HG02642 (cell line): Measurements from ENCODE around the gene VCP.
A peak's percentile ranks its signal among the peaks of the same experiment; 100 is the strongest.

Source experiments
- ATAC-seq: cut with Tn5 transposase; IDR thresholded peaks from one replicate; pipeline ENCODE4 v1.9.1; 2021; ENCODE audit warnings: mild to moderate bottlenecking; ENCODE audit not compliant: unreplicated experiment, poor library complexity

Gene VCP

DNA sequence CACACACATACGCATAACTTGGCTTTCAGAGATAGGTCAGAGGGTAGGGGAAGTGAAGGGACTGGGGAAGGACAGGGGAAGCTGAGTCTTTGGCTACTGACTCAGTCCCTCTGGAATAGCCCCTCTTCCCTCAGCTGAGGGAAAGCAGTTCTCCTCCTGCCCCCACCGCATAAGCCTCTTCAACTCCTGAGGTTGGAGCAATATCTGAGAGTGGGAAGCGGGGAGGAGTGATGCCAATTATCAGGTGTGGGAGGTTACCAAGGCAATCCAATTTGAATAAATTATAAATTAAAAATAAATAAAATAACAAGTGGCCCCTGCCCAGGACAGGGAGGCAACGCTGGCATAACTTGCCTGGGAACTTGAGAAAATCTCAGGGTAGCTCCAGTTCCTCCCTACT lies 32.2 kb upstream of the VCP start:
- ATAC-seq = no peak

DNA sequence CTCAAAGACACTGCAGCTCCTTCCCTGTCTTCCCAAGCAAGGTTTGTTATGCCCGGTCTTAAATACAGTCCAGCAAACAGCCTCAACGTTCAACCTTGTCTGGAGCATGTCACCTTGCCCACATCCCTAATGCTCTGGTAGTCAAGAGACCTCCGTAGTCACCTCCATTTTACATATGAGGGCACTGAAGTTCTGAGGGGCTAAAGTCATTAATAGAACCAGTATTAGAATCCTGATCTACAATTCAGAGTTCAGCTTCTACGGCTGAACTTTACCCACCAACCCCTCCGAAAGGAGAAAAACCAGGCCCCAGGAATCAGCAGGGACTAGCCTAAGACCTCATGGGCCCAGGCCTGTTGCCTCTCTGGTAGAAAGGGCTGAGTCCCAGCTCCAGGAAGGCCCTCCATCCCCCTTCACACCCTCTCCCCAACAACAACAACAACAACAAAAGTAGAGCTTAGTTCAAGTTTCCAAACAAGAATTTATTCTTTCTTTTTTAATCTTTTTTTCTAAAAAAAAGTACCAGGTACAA lies 31.3 kb upstream of the VCP start:
- ATAC-seq = no peak

DNA sequence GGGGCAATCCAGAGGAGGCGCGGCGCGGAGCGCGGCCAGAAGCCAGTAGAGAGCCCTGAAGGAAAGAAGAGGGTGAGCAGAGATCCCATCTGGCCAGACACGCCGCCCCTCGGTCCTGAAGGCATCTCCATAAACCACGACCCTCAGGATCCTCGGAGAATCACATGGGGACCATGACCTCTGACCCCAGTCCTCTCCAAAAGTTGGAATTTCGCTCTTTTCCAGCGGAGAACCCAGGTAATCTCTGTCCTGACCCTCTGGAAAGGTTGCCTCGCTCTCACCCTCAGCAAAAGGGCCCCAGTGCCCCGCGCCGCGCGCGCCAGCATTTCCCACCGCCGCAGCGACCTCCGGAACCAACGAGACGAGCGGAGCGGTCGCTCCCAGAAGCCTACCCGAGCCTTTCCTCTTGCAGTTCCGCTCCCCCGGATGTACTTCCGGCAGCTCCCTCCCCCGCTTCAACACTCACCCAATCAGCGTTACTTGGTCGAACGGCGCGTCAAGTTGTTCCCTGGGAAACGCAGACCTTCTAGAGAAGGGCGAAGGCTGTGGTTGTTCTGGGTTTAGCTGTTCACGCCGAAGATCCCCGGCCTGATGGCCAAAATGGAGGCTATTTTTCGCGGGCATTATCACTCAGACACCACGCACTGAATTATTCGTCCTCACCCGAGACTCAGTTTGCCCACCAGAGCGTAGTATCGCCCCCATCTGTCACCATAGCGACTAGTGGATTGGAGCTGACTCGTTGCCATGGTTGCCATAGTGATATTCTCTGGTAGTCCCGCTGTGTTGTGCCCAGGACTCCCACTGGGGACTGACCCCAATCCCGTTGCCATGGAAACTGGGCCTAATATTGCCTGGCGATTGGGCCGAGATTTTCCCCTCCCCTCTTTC lies 30.6 kb upstream of the VCP start, which contains the start of gene STOML2:
STOML2 (minus strand) TSS at position 363 of the 891 bp plus-strand sequence; CDS start at position 326, 37 bp downstream.
- ATAC-seq = peak; percentile 94

DNA sequence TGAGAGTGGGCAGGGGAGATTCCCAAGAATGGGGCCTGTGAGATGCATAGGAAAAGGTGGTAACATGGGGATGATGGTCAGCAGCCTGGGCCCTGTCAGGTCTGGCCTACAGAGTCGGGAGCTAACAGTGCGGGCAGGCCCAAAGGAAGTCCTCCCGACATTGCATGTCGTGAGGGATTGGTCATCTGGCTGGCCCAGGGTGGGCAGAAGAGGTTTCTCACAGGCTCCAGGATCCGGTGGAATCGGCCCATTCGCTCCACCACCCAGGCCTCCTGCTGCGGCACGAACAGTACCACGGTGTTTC lies 30.0 kb upstream of the VCP start:
- ATAC-seq = peak; percentile 10

DNA sequence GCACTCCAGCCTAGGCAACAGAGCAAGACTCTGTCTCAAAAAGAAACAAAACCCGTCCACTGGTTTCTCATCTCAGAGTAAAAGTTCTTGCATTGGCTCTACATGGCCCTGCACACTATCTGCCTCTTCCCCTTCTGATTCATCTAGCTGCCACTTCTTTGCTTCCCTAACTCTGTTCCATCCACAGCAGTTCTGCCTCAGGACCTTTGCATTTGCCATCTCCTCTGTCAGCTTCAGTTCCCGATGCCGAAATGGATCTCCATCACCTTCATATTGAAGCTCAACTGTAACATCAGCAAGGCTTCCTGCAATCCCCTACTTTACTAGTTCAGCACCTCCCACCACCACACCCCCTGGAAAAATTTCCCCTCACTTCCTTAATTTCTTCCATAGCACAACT lies 25.1 kb upstream of the VCP start:
- no peak for ATAC-seq

DNA sequence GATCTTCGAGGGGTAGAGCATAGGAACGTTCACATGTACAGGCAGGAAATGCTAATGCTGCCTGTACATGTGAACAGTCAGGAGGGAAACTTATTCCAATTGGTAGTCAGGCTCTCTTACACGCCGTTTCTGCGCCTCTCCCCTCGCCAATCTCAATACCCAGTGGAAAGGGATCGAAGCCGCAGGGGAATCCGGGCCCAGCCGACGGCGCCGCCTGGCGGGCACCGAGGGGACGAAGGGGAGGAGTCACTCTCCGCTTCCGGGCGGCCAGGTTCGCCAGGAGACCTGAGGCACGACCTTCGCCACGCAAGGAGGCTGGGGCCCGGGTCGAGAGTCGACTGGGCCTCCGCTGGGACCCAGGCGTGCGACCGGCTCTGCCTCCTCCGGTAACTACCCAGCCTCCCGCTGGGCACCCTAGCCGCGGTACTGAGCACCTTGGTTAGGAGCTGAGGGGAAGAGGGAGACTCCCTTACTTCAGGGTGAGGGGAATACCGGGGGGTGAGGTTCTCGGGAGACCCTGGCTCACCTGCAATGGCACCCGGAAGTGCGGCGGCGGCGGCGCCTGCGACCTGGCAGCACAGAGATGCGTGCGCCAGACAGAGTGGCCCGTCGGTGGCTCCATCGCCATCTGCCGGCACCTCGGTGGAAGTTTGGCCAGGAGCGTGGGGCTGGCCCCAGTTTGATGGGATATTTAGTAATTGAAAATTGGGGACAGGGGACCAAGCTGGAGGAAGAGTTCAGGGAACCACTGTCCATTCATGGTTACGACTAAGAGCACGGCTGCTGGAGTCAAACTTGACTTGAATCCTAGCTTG lies 23.8 kb upstream of the VCP start, which contains the start of gene PIGO:
PIGO (minus strand) TSS at position 557 of the 815 bp plus-strand sequence. CDS start 1,026 bp downstream, outside the sequence.
- ATAC-seq = peak; percentile 90

DNA sequence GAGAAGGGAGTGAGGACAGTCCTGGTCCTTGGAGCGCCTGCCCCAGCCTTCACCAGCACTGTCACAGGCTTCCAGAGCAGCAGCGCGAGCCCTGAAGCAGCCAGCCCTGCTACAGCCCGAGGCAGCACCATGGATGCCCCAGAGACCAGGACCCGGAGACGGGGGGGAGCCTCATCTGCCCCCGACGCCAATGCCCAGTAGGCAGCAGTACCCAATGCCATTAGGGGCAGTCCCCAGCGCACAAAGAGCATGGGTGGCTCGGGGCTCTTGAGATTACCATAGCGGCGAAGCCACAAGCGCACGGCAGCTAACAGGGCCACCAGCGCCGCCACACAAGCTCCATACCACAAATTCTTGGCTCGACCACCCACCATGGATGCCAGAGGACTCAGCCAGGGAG lies 19.1 kb upstream of the VCP start:
- ATAC-seq = no peak

DNA sequence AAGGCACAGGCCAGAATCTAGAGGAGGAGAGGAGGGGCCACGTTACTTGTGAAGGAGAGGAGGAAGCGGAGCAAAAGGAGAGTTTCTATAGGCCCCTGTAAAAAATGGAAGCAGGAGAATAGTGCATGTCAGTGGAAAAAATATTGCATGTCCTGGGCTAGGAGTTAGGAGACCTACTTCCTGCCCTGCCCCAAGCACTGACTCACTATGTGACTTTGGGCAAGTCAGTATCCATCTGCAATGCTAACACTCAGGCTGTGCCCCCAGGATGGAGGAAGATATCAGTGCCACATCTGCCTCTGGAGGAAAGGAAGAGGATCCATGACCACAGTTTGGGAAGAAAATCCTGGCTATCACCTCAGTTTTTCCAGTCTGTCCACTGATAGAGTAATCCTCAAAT lies 17.0 kb upstream of the VCP start:
- no peak for ATAC-seq

DNA sequence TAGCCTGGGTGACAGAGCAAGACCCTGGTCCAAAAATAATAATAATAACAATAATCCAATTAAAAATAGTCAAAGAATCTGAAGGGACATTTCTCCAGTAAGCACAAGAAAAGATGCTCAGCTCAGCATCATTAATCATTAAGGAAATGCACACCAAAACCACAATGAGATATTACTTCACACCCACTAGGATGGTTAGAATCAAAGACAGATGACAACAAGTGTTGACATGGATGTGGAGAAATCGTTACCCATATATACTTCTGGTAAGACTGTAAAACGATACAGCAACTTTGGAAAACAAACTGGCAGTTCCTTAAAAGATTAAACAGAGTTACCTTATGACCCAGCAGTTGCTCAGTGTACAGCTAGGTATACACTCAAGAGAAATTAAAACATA lies 12.7 kb upstream of the VCP start:
- ATAC-seq = no peak

DNA sequence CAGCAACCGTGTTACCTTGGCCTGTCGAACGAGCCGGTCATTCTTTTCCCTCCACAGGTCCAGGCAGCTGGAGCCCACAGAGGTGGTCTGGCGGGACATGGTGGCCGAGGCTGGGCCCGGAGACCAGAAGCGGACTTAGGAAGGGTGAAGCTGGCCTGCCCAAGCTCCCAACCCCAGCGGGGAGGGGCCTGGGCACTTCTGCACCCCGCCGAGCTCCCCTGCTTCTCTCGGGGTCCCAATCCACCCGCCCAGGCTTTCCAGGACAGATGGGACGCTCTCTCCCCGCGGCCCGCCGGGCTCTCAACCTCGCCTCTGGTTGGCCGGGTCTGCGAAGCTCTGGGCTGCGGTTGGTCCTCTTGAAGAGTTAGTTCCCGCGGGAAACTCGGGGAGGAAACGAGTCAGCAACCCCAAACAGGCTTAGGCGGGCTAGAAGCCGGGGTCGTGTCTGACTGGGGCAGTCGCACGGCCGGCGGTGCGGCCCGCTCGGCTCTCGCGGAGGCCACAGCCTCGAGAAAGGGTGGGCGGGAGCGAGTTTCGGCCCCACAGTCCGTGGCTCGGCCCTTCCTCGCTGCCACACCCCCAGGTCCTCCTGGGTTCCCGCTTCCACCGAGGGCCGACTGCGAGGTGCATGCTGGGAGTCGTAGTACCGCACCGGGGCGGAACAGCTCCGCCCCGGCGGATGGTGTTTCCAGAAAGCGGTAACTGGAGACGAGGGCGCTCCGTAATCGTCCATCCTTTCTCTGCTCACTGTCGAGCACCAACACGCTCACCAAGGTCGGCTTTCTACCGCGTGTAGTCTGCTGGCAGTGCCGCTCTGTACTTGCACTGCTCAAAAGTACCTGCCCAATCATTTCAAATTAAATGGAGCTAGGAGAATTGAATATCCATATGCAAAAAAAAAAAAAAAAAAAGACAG lies 7.3 kb upstream of the VCP start, which contains the start of gene FANCG:
FANCG (minus strand) TSS at position 517 of the 916 bp plus-strand sequence; CDS start at position 99, 418 bp downstream.
- ATAC-seq = peak; percentile 91

DNA sequence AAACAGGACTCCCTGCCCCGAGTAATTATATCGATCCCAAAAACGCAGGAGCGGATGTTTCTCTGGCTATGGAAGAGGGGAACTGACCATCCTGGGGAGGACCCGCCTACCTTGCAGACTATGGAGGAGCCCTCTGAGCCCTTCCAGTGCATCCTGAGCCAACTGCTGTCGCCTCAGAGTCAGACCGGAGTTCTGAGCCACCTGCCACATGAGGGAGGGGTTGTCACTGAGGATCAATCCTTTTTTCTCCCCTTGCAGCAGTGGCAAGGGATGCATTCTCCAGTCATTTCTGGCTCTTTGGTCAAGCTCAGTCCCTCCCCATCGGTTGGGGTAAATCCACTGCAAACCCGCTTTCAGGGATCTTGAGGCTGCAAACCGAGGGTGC lies 6.6 kb upstream of the VCP start:
- no peak for ATAC-seq

DNA sequence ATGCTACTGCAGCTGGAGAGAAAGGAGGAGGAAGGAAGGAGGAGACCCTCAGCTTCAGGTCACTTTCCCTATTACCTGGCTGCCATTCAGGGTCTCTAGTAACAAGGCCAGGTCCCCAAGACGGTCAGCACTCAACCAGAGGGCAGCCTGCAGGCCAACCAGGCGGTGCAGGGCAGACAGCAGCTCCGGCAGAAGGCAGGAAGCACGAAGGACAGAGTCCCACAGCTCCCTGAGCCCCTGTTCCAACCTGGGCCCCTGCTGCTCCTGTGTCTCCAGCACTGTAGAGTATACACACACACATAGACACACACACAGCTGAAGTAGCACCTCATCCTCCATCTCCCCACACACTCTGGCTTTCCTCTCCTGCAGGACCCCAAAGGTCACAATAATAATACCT lies 5.6 kb upstream of the VCP start:
- no peak for ATAC-seq

DNA sequence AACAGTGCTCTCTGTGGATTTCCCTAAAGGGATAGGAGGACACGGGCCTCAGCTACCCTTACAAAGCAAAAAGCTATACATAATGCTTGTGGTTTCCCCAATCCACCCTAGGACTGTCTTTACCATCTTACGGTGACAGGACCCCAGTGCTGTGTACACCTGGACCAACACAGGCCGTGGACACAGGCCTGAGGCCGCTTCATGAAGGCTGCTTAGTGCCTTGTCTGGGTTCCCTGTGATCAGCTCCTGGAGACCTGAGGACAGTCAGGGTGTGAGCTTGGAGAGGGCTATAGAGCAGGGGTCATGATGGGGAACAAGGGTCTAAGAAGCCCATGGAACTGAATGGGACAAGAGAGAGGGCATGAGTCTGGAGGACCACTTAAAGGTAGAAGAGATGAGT lies 4.4 kb upstream of the VCP start:
- no peak for ATAC-seq

DNA sequence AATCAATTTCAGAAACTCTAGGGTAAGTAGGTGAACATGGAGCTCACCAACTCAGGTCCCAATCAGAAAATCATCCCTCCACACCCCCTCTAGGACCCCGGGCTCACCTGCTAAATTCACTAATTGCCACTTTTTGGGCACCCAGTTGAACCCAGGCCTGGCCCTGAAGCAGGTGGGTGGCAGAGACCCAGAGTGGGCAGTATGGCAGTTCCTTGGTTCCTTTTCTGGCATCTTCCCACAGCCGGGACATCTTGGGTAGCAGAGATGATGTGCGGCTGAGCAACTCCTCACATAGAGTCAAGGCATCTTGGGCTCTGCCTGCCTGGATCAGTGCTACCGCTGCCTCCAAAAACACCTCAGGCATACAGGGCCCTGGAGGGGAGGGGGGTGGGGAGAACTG lies 2.9 kb upstream of the VCP start:
- ATAC-seq = no peak

DNA sequence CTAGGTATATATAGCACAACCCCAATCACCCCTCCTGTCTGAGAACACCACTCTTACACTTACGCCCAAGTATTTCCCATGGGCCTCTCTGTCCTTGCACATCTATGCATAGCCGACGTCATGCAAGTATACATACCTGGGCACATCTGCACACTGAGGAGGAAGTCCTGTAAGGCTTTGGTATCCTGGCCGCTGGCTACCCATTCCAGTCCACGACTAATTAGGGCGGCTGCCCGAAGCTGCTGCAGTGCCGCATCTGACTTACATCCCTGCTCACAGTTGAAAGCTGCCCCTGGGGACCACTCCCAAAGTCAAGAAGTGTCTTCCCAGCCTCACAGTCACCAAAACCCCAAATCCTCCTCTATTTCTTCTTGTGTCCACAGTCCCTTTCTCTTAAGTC lies 2.4 kb upstream of the VCP start:
- no peak for ATAC-seq

DNA sequence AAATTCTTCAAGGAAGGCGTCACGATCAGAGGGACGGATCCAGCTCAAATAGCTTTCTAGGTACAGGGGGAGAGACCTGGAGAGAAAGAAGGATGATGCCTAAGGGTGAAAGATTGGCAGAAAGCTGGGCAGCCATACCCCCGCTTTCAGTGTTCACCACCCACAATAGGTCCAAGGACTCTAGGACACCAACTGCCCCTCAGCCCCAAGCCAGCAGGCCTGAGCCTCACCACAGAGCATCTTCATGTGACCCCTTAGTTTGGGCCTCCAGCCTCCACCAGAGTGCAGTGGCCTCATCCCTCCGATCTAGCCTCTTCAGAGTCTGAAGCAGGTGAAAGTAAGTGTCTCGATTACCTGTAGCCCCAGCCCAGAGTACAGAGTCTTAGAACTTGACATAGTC lies 1.7 kb upstream of the VCP start:
- no peak for ATAC-seq

DNA sequence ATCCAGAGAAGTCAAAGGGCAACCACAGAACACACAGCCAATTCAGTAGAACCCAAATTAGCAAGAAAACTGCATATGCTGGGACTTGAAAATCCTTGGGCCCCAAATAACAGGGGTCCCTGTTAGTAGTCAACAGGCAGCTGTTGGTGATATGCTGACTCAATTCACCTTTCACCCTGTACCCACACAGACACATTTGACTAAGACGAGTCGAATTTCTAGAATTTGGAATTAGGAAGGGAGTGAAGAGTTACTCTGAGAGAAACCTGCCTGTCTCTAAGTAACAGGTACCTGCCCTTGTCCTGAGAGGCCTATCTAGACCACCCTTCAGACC lies 821 bp upstream of the VCP start:
- ATAC-seq = no peak

DNA sequence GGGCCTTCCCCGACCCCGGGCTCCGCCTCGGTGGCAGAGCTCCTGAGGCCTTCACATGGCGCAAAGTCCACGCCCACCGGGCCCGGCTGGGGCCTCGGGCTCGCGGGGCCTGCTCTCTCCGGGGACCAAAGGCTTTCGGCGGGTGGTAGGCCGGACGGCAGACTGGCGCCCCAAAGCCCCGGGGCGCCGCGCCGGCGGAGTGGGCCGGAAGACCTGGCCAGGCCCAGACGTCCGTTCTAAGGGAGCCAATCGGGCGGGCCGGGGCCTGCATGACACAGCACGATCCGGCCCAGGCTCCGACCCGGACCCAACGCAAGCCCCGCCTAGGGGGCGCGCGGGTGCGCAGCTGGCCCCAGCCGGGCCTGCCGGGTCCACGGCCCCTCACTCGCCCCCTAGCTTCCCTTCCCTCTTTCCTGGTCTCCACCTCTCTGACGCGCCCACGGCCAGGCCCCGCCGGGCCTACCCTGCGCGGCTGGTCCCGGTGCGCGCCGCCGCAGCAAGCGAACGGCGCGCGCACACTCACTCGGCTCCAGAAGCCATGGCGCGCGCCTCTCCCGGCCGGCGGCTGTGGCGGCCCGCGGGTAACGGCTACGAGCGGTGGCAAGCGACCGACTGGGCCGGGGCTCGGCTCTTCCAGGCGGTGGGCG lies 488 bp downstream of the VCP start:
- peak; percentile 65 for ATAC-seq
